Ascending aorta (tissue), 2 donors: Measurements from ENCODE around the gene DRAXIN. TPM values are rescaled to one million over a fixed set of nuclear protein-coding genes. Genes with fewer than 3 reads are reported as not detected.

Experiments used
- DNase-seq, 2 donors: peaks; one replicate each; pipeline ENCODE4 v3.0.0-alpha.2; 2019; ENCODE audit warnings: low spot score in 2 of 2
- H3K27ac ChIP-seq, 2 donors: fragments of 200-600 bp; sonication (generic); one replicate each; pipeline ENCODE4 v1.5.1; 2016 to 2017; ENCODE audit warnings: mild to moderate bottlenecking in 1 of 2
- H3K27me3 ChIP-seq: fragments of 200-600 bp; sonication (generic); one replicate; pipeline ENCODE4 v1.5.1; 2017
- H3K36me3 ChIP-seq, 2 donors: fragments of 200-600 bp; sonication (generic); one replicate each; pipeline ENCODE4 v1.5.1; 2016
- H3K4me1 ChIP-seq, 2 donors: fragments of 200-600 bp; sonication (generic); one replicate each; pipeline ENCODE4 v1.5.1; 2016 to 2017; ENCODE audit warnings: mild to moderate bottlenecking in 1 of 2
- H3K4me3 ChIP-seq, 2 donors: fragments of 200-600 bp; sonication (generic); one replicate each; pipeline ENCODE4 v1.5.1; 2016 to 2017; ENCODE audit warnings: mild to moderate bottlenecking in 1 of 2
- H3K9me3 ChIP-seq, 2 donors: fragments of 200-600 bp; sonication (generic); one replicate each; pipeline ENCODE4 v1.5.1; 2016
- intact Hi-C: fragments of 100-400 bp; cut with DNase I; formaldehyde crosslinking; loops from one replicate; pipeline ENCODE4 v1.15.1; 2023
- total RNA-seq: library from RNA; depleted of rRNA; stranded (reverse); fragments of >200 nt; gene quantifications from one replicate; pipeline ENCODE4 v1.1.0, GENCODE V29; 2016
- TF ChIP-seq, protein P1 (sequence below), 3 experiments: fragments of 200-600 bp in 2 of 3; fragments of 450-650 bp in 1 of 3; sonication (generic) in 2 of 3; IDR thresholded peaks; one replicate each; pipeline ENCODE4 v1.5.1; 2016 to 2019; ENCODE audit warnings: antibody characterized with exemption in 3 of 3, mild to moderate bottlenecking in 1 of 3, moderate library complexity in 1 of 3

DRAXIN gene
- total RNA-seq, 1 donor from 2014 or later = 1.8 TPM

DNA sequence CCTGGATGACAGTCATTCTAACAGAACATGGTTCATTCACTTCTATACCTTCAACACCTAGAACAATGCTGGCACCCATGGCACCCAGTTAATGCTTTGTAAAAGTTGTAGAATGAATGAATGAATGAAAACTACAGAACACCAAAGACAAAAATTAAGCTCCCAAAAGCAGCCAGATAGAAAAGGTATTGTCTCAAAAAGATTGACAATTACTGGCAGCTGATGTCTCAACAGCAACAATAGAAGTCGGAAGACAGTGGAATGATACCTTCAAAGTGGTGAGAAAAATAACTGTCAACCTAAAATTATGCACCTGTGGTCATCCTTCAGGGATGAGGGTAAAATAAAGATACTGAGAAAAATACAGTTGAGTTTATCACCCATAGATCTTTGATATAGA, 65.5 kb downstream of the DRAXIN start:
- no peak for DNase-seq
- Histone ChIP-seq H3K36me3 (no peaks in the 10 kb centered on the region), H3K27ac (no peak overlapping the region), H3K4me3 (no peak overlapping the region), H3K9me3 (no peaks in the 10 kb centered on the region), H3K27me3 (peaks cover 6% of the 10 kb centered on the region), H3K4me1 (peaks cover 0 to 1% of the 10 kb centered on the region in 2 donors)
- TF ChIP-seq, protein P1, sequence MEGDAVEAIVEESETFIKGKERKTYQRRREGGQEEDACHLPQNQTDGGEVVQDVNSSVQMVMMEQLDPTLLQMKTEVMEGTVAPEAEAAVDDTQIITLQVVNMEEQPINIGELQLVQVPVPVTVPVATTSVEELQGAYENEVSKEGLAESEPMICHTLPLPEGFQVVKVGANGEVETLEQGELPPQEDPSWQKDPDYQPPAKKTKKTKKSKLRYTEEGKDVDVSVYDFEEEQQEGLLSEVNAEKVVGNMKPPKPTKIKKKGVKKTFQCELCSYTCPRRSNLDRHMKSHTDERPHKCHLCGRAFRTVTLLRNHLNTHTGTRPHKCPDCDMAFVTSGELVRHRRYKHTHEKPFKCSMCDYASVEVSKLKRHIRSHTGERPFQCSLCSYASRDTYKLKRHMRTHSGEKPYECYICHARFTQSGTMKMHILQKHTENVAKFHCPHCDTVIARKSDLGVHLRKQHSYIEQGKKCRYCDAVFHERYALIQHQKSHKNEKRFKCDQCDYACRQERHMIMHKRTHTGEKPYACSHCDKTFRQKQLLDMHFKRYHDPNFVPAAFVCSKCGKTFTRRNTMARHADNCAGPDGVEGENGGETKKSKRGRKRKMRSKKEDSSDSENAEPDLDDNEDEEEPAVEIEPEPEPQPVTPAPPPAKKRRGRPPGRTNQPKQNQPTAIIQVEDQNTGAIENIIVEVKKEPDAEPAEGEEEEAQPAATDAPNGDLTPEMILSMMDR (IDR thresholded peaks at IDR 0.05) = no peak
- intact Hi-C loops = no loop called here

DNA sequence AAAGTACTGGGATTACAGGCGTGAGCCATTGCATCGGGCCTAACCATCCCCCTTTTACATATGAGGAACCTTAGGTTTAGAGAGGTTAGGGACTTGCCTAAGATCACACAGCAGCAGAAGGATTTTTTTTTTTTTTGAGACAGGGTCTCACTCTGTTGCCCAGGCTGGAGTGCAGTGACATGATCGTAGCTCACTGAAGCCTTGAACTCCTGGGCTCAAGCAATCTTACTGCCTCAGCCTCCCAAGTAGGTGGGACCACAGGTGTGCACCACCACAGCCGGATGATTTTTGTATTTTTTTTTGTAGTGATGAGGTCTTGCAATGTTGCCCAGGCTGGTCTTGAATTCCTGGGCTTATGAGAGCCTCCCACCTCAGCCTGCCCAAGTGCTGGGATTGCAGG, 68.3 kb downstream of the DRAXIN start:
- H3K9me3 ChIP-seq = no peaks in the 10 kb centered on the region
- intact Hi-C loops = no loop called here
- H3K4me3 ChIP-seq = no peak overlapping the region
- H3K27me3 ChIP-seq = peaks cover 10% of the 10 kb centered on the region
- H3K27ac ChIP-seq = no peak overlapping the region
- TF ChIP-seq, protein P1 (IDR thresholded peaks at IDR 0.05) = no peak
- peaks cover 0 to 3% of the 10 kb centered on the region in 2 donors for H3K4me1 ChIP-seq
- H3K36me3 ChIP-seq = no peaks in the 10 kb centered on the region
- no peak for DNase-seq

DNA sequence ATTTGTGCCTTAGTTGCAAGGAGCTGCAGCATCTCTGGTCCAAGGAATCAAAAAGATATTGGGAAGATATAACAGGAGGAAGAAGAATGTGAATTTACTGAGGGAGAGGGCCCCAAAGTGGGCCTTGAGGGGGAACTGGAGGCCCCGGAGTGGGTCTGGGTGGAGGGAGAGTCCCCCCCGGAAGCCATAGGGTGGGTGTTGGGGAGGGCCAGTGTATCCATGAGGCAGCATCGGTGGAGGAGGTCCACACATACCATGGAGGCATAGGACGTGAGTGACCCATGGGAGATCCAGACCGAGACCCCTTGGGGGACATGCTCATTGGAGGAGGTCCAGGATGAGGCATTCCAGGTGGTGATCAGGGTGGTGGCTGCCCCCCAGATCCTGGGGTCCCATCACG, 69.8 kb downstream of the DRAXIN start:
- Histone ChIP-seq H3K9me3 (no peaks in the 10 kb centered on the region), H3K27ac (no peak overlapping the region), H3K27me3 (peaks cover 10% of the 10 kb centered on the region), H3K4me1 (peaks cover 0 to 3% of the 10 kb centered on the region in 2 donors), H3K4me3 (no peak overlapping the region), H3K36me3 (no peaks in the 10 kb centered on the region)
- DNase-seq = no peak
- TF ChIP-seq, protein P1 (IDR thresholded peaks at IDR 0.05) = no peak
- intact Hi-C loops = no loop called here

DNA sequence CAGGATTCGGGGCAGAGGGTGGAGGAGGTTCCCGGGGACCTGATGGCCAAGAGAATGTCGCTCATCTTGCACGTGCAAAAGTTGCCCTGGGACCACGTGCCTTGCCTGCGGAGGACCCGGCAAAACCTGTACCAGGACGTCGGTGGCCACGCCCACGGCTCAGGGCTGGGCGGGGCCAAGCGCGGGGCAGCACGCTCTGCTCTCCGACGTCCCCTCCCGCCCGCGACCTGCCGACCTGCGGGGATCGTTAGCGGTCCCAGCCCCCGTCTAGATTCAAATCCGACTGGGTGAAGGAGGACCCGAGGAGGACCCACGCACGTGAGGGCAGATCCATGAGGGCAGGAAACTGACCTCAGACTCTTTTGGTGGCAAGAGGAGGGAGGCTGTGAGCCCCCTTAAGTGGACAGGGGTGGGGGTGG, 70.5 kb downstream of the DRAXIN start, which contains the start of gene C1orf167:
TSS of gene C1orf167 (plus strand) at position 206 of the 419 bp plus-strand sequence. CDS start 2,208 bp downstream, outside the sequence.
- TF ChIP-seq, protein P1 (IDR thresholded peaks at IDR 0.05) = no peak
- H3K9me3 ChIP-seq = no peaks in the 10 kb centered on the region
- peaks cover 10% of the 10 kb centered on the region for H3K27me3 ChIP-seq
- no peak within 1 kb of the TSS for H3K4me3 ChIP-seq
- H3K27ac ChIP-seq = no peak within 1 kb of the TSS
- no peak for DNase-seq
- H3K4me1 ChIP-seq = peaks cover 0 to 3% of the 10 kb centered on the region in 2 donors
- H3K36me3 ChIP-seq = no peaks in the 10 kb centered on the region
- intact Hi-C loops = no loop called here

DNA sequence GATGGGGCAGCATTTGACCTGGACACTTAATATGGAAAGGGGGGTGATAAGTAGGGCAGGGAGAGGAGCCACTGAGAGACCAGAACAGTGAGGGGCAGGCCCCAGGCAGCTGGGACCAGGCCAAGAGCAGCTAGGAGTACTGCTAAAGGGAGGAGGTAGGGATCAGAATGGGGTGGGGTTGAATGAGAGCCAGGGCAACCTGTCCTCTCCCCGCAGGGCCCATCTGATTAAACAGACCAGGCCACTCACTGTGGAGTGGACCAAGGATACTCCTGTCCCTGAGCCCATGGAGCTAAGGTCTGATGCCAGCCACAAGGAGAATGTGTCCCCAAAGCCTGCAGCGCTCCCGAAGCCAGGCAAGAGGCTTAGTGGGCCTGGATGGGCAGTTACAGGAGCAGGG, 72.6 kb downstream of the DRAXIN start:
- no peak for DNase-seq
- H3K27ac ChIP-seq = no peak overlapping the region
- H3K36me3 ChIP-seq = no peaks in the 10 kb centered on the region
- no peaks in the 10 kb centered on the region for H3K9me3 ChIP-seq
- peaks cover 0 to 3% of the 10 kb centered on the region in 2 donors for H3K4me1 ChIP-seq
- H3K27me3 ChIP-seq = peaks cover 10% of the 10 kb centered on the region
- intact Hi-C loops = no loop called here
- TF ChIP-seq, protein P1 (IDR thresholded peaks at IDR 0.05) = no peak
- H3K4me3 ChIP-seq = no peak overlapping the region

DNA sequence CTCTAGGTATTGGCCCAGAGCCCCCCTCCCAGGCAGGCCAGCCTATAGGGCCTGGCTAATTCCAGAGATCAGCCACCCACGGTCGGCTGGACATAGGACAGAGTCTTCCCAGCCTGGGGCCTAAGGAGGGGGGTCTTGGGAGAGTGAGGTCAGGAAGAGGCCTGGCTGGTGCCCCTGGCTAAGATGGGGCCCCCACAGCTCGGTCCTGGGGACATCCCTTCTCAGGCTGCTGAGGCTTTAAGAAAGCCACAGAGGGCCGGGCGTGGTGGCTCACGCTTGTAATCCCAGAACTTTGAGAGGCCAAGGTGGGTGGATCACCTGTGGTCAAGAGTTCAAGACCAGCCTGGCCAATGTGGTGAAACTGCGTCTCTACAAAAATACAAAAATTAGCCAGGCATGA, 73.0 kb downstream of the DRAXIN start:
- TF ChIP-seq, protein P1 (IDR thresholded peaks at IDR 0.05) = no peak
- intact Hi-C loops = no loop called here
- Histone ChIP-seq H3K27ac (no peak overlapping the region), H3K4me3 (no peak overlapping the region), H3K36me3 (no peaks in the 10 kb centered on the region), H3K27me3 (peaks cover 10% of the 10 kb centered on the region), H3K4me1 (peaks cover 0 to 3% of the 10 kb centered on the region in 2 donors), H3K9me3 (no peaks in the 10 kb centered on the region)
- no peak for DNase-seq
